AG04450 (cell line): ENCODE data around the gene FCN2. TPM values are rescaled to one million over a fixed set of nuclear protein-coding genes. Genes with fewer than 3 reads are reported as not detected.

Experiments used
- CTCF ChIA-PET: fragments of 300-600, 350-600 bp; formaldehyde crosslinking; extraction: SDS; loops from one replicate; lab custom pipeline; 2022; ENCODE audit warnings: antibody characterized with exemption, inconsistent platforms; lab: Charles Lee
- POLR2A ChIA-PET: fragments of 350-600 bp; formaldehyde crosslinking; extraction: SDS; loops from one replicate; lab custom pipeline; 2021; ENCODE audit warnings: antibody characterized with exemption, inconsistent platforms; lab: Yijun Ruan, JAX
- DNase-seq: peaks from one replicate; pipeline ENCODE4 v3.0.0-alpha.2; 2011; ENCODE audit warnings: low read depth, low spot score
- H3K27ac ChIP-seq: one replicate; pipeline ENCODE4 v1.5.1; 2012; ENCODE audit warnings: low read depth, low read length, control low read depth
- H3K27me3 ChIP-seq: one replicate; pipeline ENCODE4 v1.6.0; 2012; ENCODE audit warnings: low read length; ENCODE audit not compliant: control insufficient read depth, insufficient read depth
- H3K4me3 ChIP-seq: 2 replicates; pipeline ENCODE4 v1.5.1; 2011; ENCODE audit warnings: mild to moderate bottlenecking, low read depth, low read length, control low read depth
- H3K9me3 ChIP-seq: 2 replicates; pipeline ENCODE4 v1.5.1; 2012; ENCODE audit warnings: low read length; ENCODE audit not compliant: control insufficient read depth, insufficient read depth
- CTCF ChIP-seq: IDR thresholded peaks from 2 replicates; pipeline ENCODE4 v1.5.1; 2011; ENCODE audit warnings: low read depth, low read length, control low read depth, inconsistent platforms
- polyA plus RNA-seq: library from polyadenylated mRNA; depleted of rRNA; stranded (reverse); fragments of >200 nt; gene quantifications from 2 replicates; pipeline ENCODE4 v1.2.3, GENCODE V29; 2011

Gene FCN2
- polyA plus RNA-seq, 1 experiment: not detected

GRCh38 chr9:134895097-134895496, 14.5 kb downstream of the FCN2 start:
- DNase-seq: no peak

GRCh38 chr9:134895567-134895907, 14.9 kb downstream of the FCN2 start:
- Histone ChIP-seq H3K27ac (no peak overlapping the region), H3K9me3 (peaks cover 12% of the 10 kb centered on the region), H3K4me3 (no peak overlapping the region), H3K27me3 (peaks cover 15% of the 10 kb centered on the region)
- TF ChIP-seq CTCF: no peak
- ChIA-PET POLR2A (interaction anchor here (1.7 kb wide), 1 partner anchor 24 kb away, joined by 9 read pairs; no protein-coding TSS in a partner anchor), CTCF (no interaction called here)
- no peak for DNase-seq

More at GRCh38 chr9:134895097-134895496, 14.5 kb downstream of the FCN2 start:
- ChIA-PET CTCF (no interaction called here), POLR2A (interaction anchor here (1.7 kb wide), 1 partner anchor 23 kb away, joined by 9 read pairs; no protein-coding TSS in a partner anchor)
- H3K27ac ChIP-seq: no peak overlapping the region
- H3K4me3 ChIP-seq: no peak overlapping the region
- H3K9me3 ChIP-seq: peaks cover 12% of the 10 kb centered on the region
- no peak for TF ChIP-seq CTCF
- H3K27me3 ChIP-seq: peaks cover 15% of the 10 kb centered on the region

- POLR2A ChIA-PET: interaction anchor here (1.7 kb wide), 1 partner anchor 24 kb away, joined by 9 read pairs; no protein-coding TSS in a partner anchor
- Histone ChIP-seq H3K4me3 (no peak overlapping the region), H3K27ac (no peak overlapping the region), H3K27me3 (peaks cover 12% of the 10 kb centered on the region), H3K9me3 (peaks cover 12% of the 10 kb centered on the region)
- no peak for TF ChIP-seq CTCF
- DNase-seq: peak; percentile 27
- CTCF ChIA-PET: no interaction called here
These were observed 15.6 kb downstream of the FCN2 start for GRCh38 chr9:134895908-134896833.

DNA sequence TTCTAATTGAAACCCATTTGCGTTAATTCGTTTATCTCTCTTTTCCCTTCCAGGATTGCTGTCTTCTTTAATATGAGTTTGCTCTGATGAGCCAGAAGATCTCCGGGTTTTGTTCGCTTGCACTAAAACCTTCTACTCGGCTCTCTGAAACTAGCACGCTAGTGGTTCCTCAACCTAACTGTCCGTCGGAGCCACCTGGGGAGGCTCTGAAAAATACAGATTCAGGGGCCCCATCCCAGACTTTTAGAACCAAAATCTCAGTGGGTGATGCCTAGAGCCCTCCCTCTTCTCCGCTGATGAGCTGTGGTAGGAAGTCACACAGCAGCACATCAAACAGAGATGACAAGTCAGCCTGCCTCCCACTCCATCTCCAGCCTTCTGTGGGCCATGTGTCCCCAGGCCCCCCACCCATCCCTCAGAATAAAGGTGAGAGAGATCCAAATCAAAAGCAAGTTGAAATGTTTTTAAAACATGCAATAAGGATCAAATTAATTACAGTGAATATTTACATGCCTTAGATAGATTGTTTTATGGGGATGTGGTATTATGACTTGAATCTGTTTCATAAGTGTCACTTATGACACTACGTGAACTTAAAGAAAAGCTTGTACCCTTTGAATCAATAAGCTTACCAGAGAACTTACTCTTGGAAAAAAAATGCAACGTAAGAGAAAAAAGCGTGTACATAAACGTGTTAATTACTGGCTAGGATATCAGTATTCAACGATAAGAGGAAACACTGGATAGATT, 16.4 kb downstream of the FCN2 start:
- Histone ChIP-seq H3K27me3 (peaks cover 10% of the 10 kb centered on the region), H3K9me3 (peaks cover 11% of the 10 kb centered on the region), H3K27ac (no peak overlapping the region), H3K4me3 (no peak overlapping the region)
- no peak for DNase-seq
- CTCF ChIA-PET: no interaction called here
- POLR2A ChIA-PET: interaction anchor here (1.7 kb wide), 1 partner anchor 25 kb away, joined by 9 read pairs; no protein-coding TSS in a partner anchor
- TF ChIP-seq CTCF: no peak
